GM21825 (cell line): ENCODE data around the gene TMEM178A.

Experiments used
- ATAC-seq: cut with Tn5 transposase; IDR thresholded peaks from one replicate; pipeline ENCODE4 v1.9.1; 2021; ENCODE audit warnings: mild to moderate bottlenecking, moderate library complexity; ENCODE audit not compliant: unreplicated experiment

Gene TMEM178A

DNA sequence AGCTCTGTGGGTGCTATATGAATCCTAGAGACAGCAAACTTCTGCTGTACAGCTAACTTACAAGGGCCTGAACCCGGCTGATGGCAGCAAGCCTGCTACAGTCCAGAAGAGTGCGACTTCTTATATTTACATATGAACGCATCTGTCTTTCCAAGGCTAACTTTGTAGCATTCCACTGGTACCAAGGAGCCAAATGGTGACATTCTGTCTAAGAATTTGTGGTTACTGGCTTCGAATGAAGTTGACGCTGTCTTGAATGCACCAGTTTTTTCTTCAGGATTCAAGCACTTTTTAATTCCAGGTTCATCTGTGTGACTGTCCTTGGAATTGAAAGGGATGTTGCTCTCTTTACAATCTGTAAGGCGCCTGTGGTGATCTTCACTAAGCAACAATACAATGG, 70.9 kb downstream of the TMEM178A start:
- no peak for ATAC-seq

GRCh38 chr2:39737661-39738060, 71.9 kb downstream of the TMEM178A start:
- ATAC-seq = no peak

- no peak for ATAC-seq
Observed at GRCh38 chr2:39738936-39739335, 73.2 kb downstream of the TMEM178A start.

DNA sequence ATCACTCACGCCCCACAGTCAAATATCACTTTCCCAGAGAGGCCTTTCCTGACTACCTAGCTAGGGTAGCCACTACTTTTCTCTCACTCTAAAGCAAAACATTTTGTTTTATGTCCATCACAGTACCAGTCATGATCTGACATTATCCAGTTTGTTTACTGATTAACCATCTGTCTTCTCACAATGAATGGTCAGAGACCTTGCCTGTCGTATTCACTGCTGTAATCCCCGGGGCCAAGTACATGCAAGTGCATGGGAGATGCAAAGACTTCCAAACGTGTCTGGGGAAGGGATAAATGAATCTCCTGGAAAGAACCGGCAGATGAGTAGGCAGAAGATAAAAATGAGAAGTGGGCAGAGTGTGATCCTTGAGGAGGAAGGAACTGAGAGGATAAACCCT, 73.7 kb downstream of the TMEM178A start:
- ATAC-seq = no peak

- ATAC-seq = no peak
Observed at GRCh38 chr2:39741871-39742270, 76.2 kb downstream of the TMEM178A start.

- ATAC-seq = no peak
Observed at GRCh38 chr2:39743269-39743776, 77.6 kb downstream of the TMEM178A start.

DNA sequence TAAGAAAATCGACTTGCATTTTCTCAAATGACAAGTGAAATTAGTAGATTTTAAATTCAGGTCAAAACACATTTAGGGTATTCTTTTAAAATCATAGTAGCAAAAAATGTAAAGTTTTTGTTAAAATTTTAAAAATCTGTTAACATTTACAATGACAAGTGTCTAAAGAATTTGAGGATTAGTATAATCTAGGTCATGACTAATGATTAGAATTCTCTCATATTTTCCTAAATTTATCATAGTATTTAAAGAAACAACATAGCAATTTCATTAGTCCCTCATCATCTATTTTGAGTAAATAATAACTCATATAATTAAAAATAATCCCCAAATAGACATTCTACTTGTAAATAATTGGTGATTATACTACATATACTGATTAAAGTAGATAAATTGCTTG, 89.7 kb downstream of the TMEM178A start:
- no peak for ATAC-seq

- ATAC-seq = no peak
Observed at GRCh38 chr2:39757156-39757555, 91.4 kb downstream of the TMEM178A start.

GRCh38 chr2:39762448-39762847, 96.7 kb downstream of the TMEM178A start:
- ATAC-seq = no peak
